ENCODE measurements around the gene IFIT2.

- TF ChIP-seq CTCF (IDR thresholded peaks at IDR 0.05) = no peak
- no peak for TF ChIP-seq POLR2AphosphoS5 (IDR thresholded peaks at IDR 0.05)
Measured at GRCh38 chr10:89351412-89351779, 49.5 kb downstream of the IFIT2 start.

Data from breast epithelium (tissue), 3 donors.